ENCODE results near the gene RTN3. TPM values are rescaled to one million over a fixed set of nuclear protein-coding genes. Genes with fewer than 3 reads are reported as not detected.
"Not testable (repeated sequence)": the region's sequence is repeated elsewhere in the genome, so short reads cannot be mapped to it uniquely, and the experiment has no call there.

The RTN3 gene
- total RNA-seq, 2 donors from 2014 or later, result 128 to 160 TPM

- Histone ChIP-seq H3K27me3 (ENCODE audit: control insufficient read depth, insufficient read depth, low read length, poor library complexity, severe bottlenecking) (peaks cover 14% of the 10 kb centered on the region), H3K36me3 (ENCODE audit: control insufficient read depth, insufficient read depth, low read length) (peaks cover 4% of the 10 kb centered on the region), H3K4me3 (ENCODE audit: low read length) (peak overlapping the region; percentile 76), H3K9me3 (ENCODE audit: control insufficient read depth, low read length) (no peaks in the 10 kb centered on the region), H3K9ac (ENCODE audit: extremely low read depth, low read length, poor library complexity, severe bottlenecking) (peak overlapping the region; percentile 34), H3K4me1 (ENCODE audit: control insufficient read depth, insufficient read depth, low read length) (peaks cover 2% of the 10 kb centered on the region), H3K27ac (ENCODE audit: low read depth, low read length) (peak overlapping the region; percentile 70)
- 14 to 19% methylated on average over 29 to 35 of the region's 35 CpGs for WGBS, 2 experiments (ENCODE audit: insufficient coverage in 1 of 2, insufficient read length in 1 of 2)
- Mint-ChIP-seq H3K27me3 (ENCODE audit: insufficient read depth) (peaks cover 33% of the 10 kb centered on the region), H3K36me3 (ENCODE audit: low read depth) (peaks cover 2% of the 10 kb centered on the region), H3K4me1 (peaks cover 33% of the 10 kb centered on the region), H3K27ac (peak overlapping the region; percentile 72), H3K4me3 (peak overlapping the region; percentile 91), H3K9me3 (no peaks in the 10 kb centered on the region)
- peak; percentile 76 for DNase-seq
- no peak for TF ChIP-seq CTCF (conservative IDR thresholded peaks at IDR 0.05)
Observed at GRCh38 chr11:63769714-63770455, 88.6 kb downstream of the RTN3 start.

GRCh38 chr11:63770763-63771162 is 89.5 kb downstream of the RTN3 start:
- H3K27ac ChIP-seq (ENCODE audit: low read depth, low read length), result no peak overlapping the region

GRCh38 chr11:63771741-63772318 is 90.5 kb downstream of the RTN3 start:
- not testable (repeated sequence) for DNase-seq; H3K9me3 ChIP-seq (ENCODE audit: control insufficient read depth, low read length); H3K9ac ChIP-seq (ENCODE audit: extremely low read depth, low read length, poor library complexity, severe bottlenecking); H3K27ac ChIP-seq (ENCODE audit: low read depth, low read length); H3K4me3 ChIP-seq (ENCODE audit: low read length); H3K4me1 ChIP-seq (ENCODE audit: control insufficient read depth, insufficient read depth, low read length); H3K27ac Mint-ChIP-seq; H3K36me3 ChIP-seq (ENCODE audit: control insufficient read depth, insufficient read depth, low read length); H3K36me3 Mint-ChIP-seq (ENCODE audit: low read depth); H3K9me3 Mint-ChIP-seq; H3K4me3 Mint-ChIP-seq
- H3K27me3 Mint-ChIP-seq (ENCODE audit: insufficient read depth), result peaks cover 39% of the 10 kb centered on the region
- peaks cover 14% of the 10 kb centered on the region for H3K27me3 ChIP-seq (ENCODE audit: control insufficient read depth, insufficient read depth, low read length, poor library complexity, severe bottlenecking)
- peaks cover 22% of the 10 kb centered on the region for H3K4me1 Mint-ChIP-seq
- WGBS, 2 experiments (ENCODE audit: insufficient coverage in 1 of 2, insufficient read length in 1 of 2), result 70 to 100% methylated on average over 1 to 2 of the region's 2 CpGs

More at GRCh38 chr11:63770763-63771162, 89.5 kb downstream of the RTN3 start:
- Mint-ChIP-seq H3K27ac (no peak overlapping the region), H3K36me3 (ENCODE audit: low read depth) (no peaks in the 10 kb centered on the region), H3K9me3 (no peaks in the 10 kb centered on the region), H3K4me3 (peak overlapping the region; percentile 91), H3K4me1 (peaks cover 28% of the 10 kb centered on the region), H3K27me3 (ENCODE audit: insufficient read depth) (peaks cover 37% of the 10 kb centered on the region)
- peaks cover 14% of the 10 kb centered on the region for H3K27me3 ChIP-seq (ENCODE audit: control insufficient read depth, insufficient read depth, low read length, poor library complexity, severe bottlenecking)
- 91 to 100% methylated on average over 2 to 7 of the region's 7 CpGs for WGBS, 2 experiments (ENCODE audit: insufficient coverage in 1 of 2, insufficient read length in 1 of 2)
- TF ChIP-seq CTCF (conservative IDR thresholded peaks at IDR 0.05), result no peak
- H3K4me1 ChIP-seq (ENCODE audit: control insufficient read depth, insufficient read depth, low read length), result no peaks in the 10 kb centered on the region
- H3K36me3 ChIP-seq (ENCODE audit: control insufficient read depth, insufficient read depth, low read length), result peaks cover under 1% of the 10 kb centered on the region
- no peak overlapping the region for H3K4me3 ChIP-seq (ENCODE audit: low read length)
- no peak overlapping the region for H3K9ac ChIP-seq (ENCODE audit: extremely low read depth, low read length, poor library complexity, severe bottlenecking)
- no peaks in the 10 kb centered on the region for H3K9me3 ChIP-seq (ENCODE audit: control insufficient read depth, low read length)
- no peak for DNase-seq
